Panc1 (cell line): ENCODE measurements around the gene ENOX2. TPM values are rescaled to one million over a fixed set of nuclear protein-coding genes. Genes with fewer than 3 reads are reported as not detected.

ENCODE experiments used
- ATAC-seq: fragments of 200-7000 bp; cut with Tn5 transposase; 2 replicates; pipeline ENCODE4 v1.9.1; 2020; ENCODE audit warnings: mild to moderate bottlenecking, moderate library complexity
- BruUV-seq: library from RNA; stranded (reverse); fragments of 400-500 nt; replicated peaks from 2 replicates; lab custom pipeline; 2021; lab: Mats Ljungman, UMichigan
- CTCF ChIA-PET: fragments of 300-600 bp; sonication (Branson Sonifier 250); formaldehyde crosslinking; loops from one replicate; lab custom pipeline; 2022; ENCODE audit warnings: antibody characterized with exemption; lab: Charles Lee
- POLR2A ChIA-PET: fragments of 300-600 bp; sonication (Branson Sonifier 250); formaldehyde crosslinking; loops from one replicate; lab custom pipeline; 2022; ENCODE audit warnings: antibody characterized with exemption; lab: Charles Lee
- DNase-seq: peaks from one replicate; pipeline ENCODE4 v3.0.0-alpha.2; 2010; ENCODE audit warnings: low read depth, low spot score
- H3K27ac ChIP-seq: 2 replicates; pipeline ENCODE4 v1.5.1; 2011; ENCODE audit warnings: mild to moderate bottlenecking, low read length, inconsistent platforms
- H3K27me3 ChIP-seq: fragments of 200-500 bp; sonication (Bioruptor generic); 2 replicates; pipeline ENCODE4 v1.6.0; 2014; ENCODE audit warnings: low read length, inconsistent platforms; ENCODE audit not compliant: control insufficient read depth, insufficient read depth
- H3K36me3 ChIP-seq: fragments of 200-500 bp; sonication (Bioruptor generic); 2 replicates; pipeline ENCODE4 v1.5.1; 2014; ENCODE audit warnings: inconsistent platforms, mild to moderate bottlenecking, low read length, moderate library complexity; ENCODE audit not compliant: control insufficient read depth, insufficient read depth
- H3K4me1 ChIP-seq: 2 replicates; pipeline ENCODE4 v1.5.1; 2011; ENCODE audit warnings: inconsistent platforms, mild to moderate bottlenecking, low read length, moderate library complexity; ENCODE audit not compliant: control insufficient read depth, insufficient read depth
- H3K4me3 ChIP-seq, 2 experiments: 2 replicates each; pipeline ENCODE4 v1.5.1; 2011 to 2012; ENCODE audit warnings: low read depth in 2 of 2, low read length in 2 of 2, mild to moderate bottlenecking in 2 of 2, inconsistent platforms in 1 of 2, moderate library complexity in 1 of 2
- H3K9me3 ChIP-seq: fragments of 200-500 bp; sonication (Bioruptor generic); 2 replicates; pipeline ENCODE4 v1.5.1; 2014; ENCODE audit warnings: low read depth, mild to moderate bottlenecking, inconsistent platforms, low read length, moderate library complexity; ENCODE audit not compliant: control insufficient read depth, insufficient read depth
- POLR2AphosphoS5 ChIP-seq: IDR thresholded peaks from 2 replicates; pipeline ENCODE4 v1.6.1; 2012; ENCODE audit warnings: mild to moderate bottlenecking, low read depth, low read length, moderate library complexity
- SIN3A ChIP-seq: IDR thresholded peaks from 2 replicates; pipeline ENCODE4 v1.6.1; 2012; ENCODE audit warnings: low read depth, mild to moderate bottlenecking, low read length, moderate library complexity, borderline replicate concordance; ENCODE audit not compliant: insufficient read depth
- TCF7L2 ChIP-seq: IDR thresholded peaks from 2 replicates; pipeline ENCODE4 v1.6.1; 2011; ENCODE audit warnings: mild to moderate bottlenecking, low read depth, low read length, inconsistent platforms
- in situ Hi-C: cut with HindIII; loops from 2 replicates; pipeline ENCODE4 v1.10.0; 2016; ENCODE audit warnings: low sequenced_read_pairs, low pct_unique_long_range_greater_than_20kb
- intact Hi-C: fragments of 100-400 bp; cut with micrococcal nuclease; formaldehyde crosslinking; loops from one replicate; pipeline ENCODE4 v1.10.0; 2022; ENCODE audit not compliant: unreplicated experiment
- total RNA-seq: library from RNA; stranded (reverse); gene quantifications from one replicate; pipeline ENCODE4 v1.2.1, GENCODE V29; 2021; ENCODE audit not compliant: unreplicated experiment
- TF ChIP-seq, protein P1 (sequence below), 2 experiments: IDR thresholded peaks; 2 replicates each; pipeline ENCODE4 v1.6.1; 2011 to 2012; ENCODE audit warnings: low read depth in 2 of 2, control low read depth in 1 of 2, low read length in 1 of 2, mild to moderate bottlenecking in 1 of 2, moderate library complexity in 1 of 2; ENCODE audit not compliant: insufficient read depth in 1 of 2
- TF ChIP-seq, protein P2 (sequence below): fragments of 450-650 bp; IDR thresholded peaks from 2 replicates; pipeline ENCODE4 v1.5.1; 2017; ENCODE audit warnings: mild to moderate bottlenecking

ENOX2 gene
- total RNA-seq, 1 experiment from 2014 or later = 12.4 TPM

DNA sequence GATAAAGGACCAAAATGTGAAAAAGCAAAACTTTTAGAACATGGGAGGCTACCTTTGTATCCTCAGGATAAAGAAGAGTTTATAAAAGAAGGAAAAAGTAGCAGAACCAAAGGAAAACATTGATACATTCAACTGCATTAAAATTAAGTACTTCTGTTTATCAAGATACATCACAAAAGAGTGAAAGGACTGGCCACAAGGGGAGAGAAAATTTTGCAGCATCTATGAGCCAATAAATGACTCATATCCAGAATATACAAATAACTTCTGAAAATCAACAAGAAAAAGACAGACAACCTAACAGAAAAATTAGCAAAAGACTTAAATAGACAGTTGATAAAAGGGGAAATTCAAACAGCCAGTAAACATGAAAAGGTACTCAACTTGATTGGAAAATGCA, 324.1 kb downstream of the ENOX2 start:
- CTCF ChIA-PET = no interaction called here
- ATAC-seq (no peak), DNase-seq (no peak)
- Histone ChIP-seq H3K4me3 (no peak overlapping the region), H3K4me1 (no peaks in the 10 kb centered on the region), H3K27me3 (no peaks in the 10 kb centered on the region), H3K27ac (no peak overlapping the region), H3K36me3 (no peaks in the 10 kb centered on the region), H3K9me3 (no peaks in the 10 kb centered on the region)
- POLR2A ChIA-PET = no interaction called here
- TF ChIP-seq, protein P1, sequence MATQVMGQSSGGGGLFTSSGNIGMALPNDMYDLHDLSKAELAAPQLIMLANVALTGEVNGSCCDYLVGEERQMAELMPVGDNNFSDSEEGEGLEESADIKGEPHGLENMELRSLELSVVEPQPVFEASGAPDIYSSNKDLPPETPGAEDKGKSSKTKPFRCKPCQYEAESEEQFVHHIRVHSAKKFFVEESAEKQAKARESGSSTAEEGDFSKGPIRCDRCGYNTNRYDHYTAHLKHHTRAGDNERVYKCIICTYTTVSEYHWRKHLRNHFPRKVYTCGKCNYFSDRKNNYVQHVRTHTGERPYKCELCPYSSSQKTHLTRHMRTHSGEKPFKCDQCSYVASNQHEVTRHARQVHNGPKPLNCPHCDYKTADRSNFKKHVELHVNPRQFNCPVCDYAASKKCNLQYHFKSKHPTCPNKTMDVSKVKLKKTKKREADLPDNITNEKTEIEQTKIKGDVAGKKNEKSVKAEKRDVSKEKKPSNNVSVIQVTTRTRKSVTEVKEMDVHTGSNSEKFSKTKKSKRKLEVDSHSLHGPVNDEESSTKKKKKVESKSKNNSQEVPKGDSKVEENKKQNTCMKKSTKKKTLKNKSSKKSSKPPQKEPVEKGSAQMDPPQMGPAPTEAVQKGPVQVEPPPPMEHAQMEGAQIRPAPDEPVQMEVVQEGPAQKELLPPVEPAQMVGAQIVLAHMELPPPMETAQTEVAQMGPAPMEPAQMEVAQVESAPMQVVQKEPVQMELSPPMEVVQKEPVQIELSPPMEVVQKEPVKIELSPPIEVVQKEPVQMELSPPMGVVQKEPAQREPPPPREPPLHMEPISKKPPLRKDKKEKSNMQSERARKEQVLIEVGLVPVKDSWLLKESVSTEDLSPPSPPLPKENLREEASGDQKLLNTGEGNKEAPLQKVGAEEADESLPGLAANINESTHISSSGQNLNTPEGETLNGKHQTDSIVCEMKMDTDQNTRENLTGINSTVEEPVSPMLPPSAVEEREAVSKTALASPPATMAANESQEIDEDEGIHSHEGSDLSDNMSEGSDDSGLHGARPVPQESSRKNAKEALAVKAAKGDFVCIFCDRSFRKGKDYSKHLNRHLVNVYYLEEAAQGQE (IDR thresholded peaks at IDR 0.05; ENCODE audit: insufficient read depth in 1 of 2, low read depth in 2 of 2, low read length in 1 of 2) = no peak
- TF ChIP-seq, protein P2, sequence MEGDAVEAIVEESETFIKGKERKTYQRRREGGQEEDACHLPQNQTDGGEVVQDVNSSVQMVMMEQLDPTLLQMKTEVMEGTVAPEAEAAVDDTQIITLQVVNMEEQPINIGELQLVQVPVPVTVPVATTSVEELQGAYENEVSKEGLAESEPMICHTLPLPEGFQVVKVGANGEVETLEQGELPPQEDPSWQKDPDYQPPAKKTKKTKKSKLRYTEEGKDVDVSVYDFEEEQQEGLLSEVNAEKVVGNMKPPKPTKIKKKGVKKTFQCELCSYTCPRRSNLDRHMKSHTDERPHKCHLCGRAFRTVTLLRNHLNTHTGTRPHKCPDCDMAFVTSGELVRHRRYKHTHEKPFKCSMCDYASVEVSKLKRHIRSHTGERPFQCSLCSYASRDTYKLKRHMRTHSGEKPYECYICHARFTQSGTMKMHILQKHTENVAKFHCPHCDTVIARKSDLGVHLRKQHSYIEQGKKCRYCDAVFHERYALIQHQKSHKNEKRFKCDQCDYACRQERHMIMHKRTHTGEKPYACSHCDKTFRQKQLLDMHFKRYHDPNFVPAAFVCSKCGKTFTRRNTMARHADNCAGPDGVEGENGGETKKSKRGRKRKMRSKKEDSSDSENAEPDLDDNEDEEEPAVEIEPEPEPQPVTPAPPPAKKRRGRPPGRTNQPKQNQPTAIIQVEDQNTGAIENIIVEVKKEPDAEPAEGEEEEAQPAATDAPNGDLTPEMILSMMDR = no peak
- intact Hi-C loops = loop anchor here (10.0 kb wide), 1 partner anchor 336 kb away; no protein-coding TSS in a partner anchor
- no TSS peak for BruUV-seq
- in situ Hi-C loops = no loop called here

DNA sequence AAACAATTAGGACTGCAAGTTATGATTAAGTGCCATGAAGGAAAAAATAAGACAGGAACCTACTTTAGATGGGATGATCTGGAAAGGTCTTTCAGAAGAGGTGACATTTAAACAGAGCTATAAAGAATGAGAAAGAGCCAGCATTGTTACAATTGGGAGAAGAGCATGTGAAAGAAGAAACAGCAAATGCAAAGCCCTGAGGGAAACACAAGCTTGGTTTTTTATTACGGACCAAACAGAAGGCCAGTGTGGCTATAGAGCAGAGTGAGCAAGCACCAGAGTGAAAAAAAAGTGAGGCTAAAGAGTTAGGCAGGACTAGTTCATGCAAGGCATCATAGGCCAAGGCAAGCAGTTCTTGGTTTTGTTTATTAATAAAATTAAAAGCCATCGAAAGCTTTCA, 325.6 kb downstream of the ENOX2 start:
- in situ Hi-C loops (no loop called here), intact Hi-C loops (loop anchor here (10.0 kb wide), 1 partner anchor 337 kb away; no protein-coding TSS in a partner anchor)
- Histone ChIP-seq H3K27ac (no peak overlapping the region), H3K27me3 (no peaks in the 10 kb centered on the region), H3K4me1 (no peaks in the 10 kb centered on the region), H3K36me3 (no peaks in the 10 kb centered on the region), H3K9me3 (no peaks in the 10 kb centered on the region), H3K4me3 (no peak overlapping the region)
- POLR2A ChIA-PET = no interaction called here
- BruUV-seq = no TSS peak
- no peak for DNase-seq
- TF ChIP-seq, protein P1 (IDR thresholded peaks at IDR 0.05; ENCODE audit: insufficient read depth in 1 of 2, low read depth in 2 of 2, low read length in 1 of 2) = no peak
- TF ChIP-seq, protein P2 = no peak
- no peak for TF ChIP-seq SIN3A
- no peak for TF ChIP-seq TCF7L2
- no peak for TF ChIP-seq POLR2AphosphoS5
- no peak for ATAC-seq
- CTCF ChIA-PET = interaction anchor here (1.7 kb wide), 1 partner anchor 21 kb away, joined by 7 read pairs; no protein-coding TSS in a partner anchor
